Aorta (tissue), 5 donors: ENCODE data around the gene FMNL1. TPM values are rescaled to one million over a fixed set of nuclear protein-coding genes. Genes with fewer than 3 reads are reported as not detected.

Source experiments
- ATAC-seq: fragments of 200-7000 bp; cut with Tn5 transposase; one replicate; pipeline ENCODE4 v1.9.1; 2022; ENCODE audit warnings: moderate library complexity; ENCODE audit not compliant: low FRiP score
- DNase-seq, 2 donors: peaks; one replicate each; pipeline ENCODE4 v3.0.0-alpha.2; 2020
- H3K27ac ChIP-seq, 2 donors: one replicate each; pipeline ENCODE4 v1.5.1; 2013; ENCODE audit warnings: low read length in 2 of 2, mild to moderate bottlenecking in 2 of 2, moderate library complexity in 2 of 2, control low read depth in 1 of 2, inconsistent platforms in 1 of 2, low read depth in 1 of 2
- H3K27me3 ChIP-seq, 2 donors: one replicate each; pipeline ENCODE4 v1.6.1; 2013; ENCODE audit warnings: control low read depth in 1 of 2, low read length in 1 of 2, mild to moderate bottlenecking in 1 of 2, moderate library complexity in 1 of 2; ENCODE audit not compliant: insufficient read depth in 2 of 2, control insufficient read depth in 1 of 2
- H3K36me3 ChIP-seq, 2 donors: one replicate each; pipeline ENCODE4 v1.6.1; 2013; ENCODE audit warnings: control low read depth in 1 of 2, low read length in 1 of 2, mild to moderate bottlenecking in 1 of 2; ENCODE audit not compliant: insufficient read depth in 2 of 2, control insufficient read depth in 1 of 2
- H3K4me1 ChIP-seq, 2 donors: one replicate each; pipeline ENCODE4 v1.6.1; 2013; ENCODE audit warnings: low read length in 2 of 2, control low read depth in 1 of 2, mild to moderate bottlenecking in 1 of 2, moderate library complexity in 1 of 2; ENCODE audit not compliant: insufficient read depth in 2 of 2, control insufficient read depth in 1 of 2
- H3K4me3 ChIP-seq, 2 donors: one replicate each; pipeline ENCODE4 v1.5.1; 2013; ENCODE audit warnings: low read length in 2 of 2, control low read depth in 1 of 2, mild to moderate bottlenecking in 1 of 2
- H3K9me3 ChIP-seq: one replicate; pipeline ENCODE4 v1.6.1; 2013; ENCODE audit warnings: mild to moderate bottlenecking, low read length; ENCODE audit not compliant: control insufficient read depth
- WGBS, 2 donors: extraction: QIAGEN DNeasy Blood & Tissue Kit; methylation state at CpG; one replicate each; pipeline ENCODE4 v1.1.7; 2013; 5-methylcytosine and 5-hydroxymethylcytosine counted together
- intact Hi-C, 2 donors: fragments of 100-400 bp; cut with DNase I; formaldehyde crosslinking; loops; one replicate each; pipeline versions ENCODE4 v1.14.2 to v1.15.0; 2022
- polyA plus RNA-seq, 2 donors: library from polyadenylated mRNA; stranded (reverse); fragments of 200-250 nt; gene quantifications; one replicate each; pipeline ENCODE4 v1.2.3, GENCODE V29; 2013
- total RNA-seq, 2 donors: library from RNA; stranded (reverse); fragmentation: NEBNext Ultra II Directional; extraction: Animal tissue kit (Norgen Biotek cat#: 25700); gene quantifications; one replicate each; pipeline ENCODE4 v1.2.1, GENCODE V29; 2021
- donor health status: healthy with polysubstance abuse.
- donor health status: Bipolar disorder and iron deficiency.
- donor health status: DM: no; HTN: no; CAD: no.
- donor health status: DM: no; HTN: no; CAD: no.
- donor health status: DM: yes; HTN: yes; CAD: no.

Gene FMNL1
- total and polyA plus RNA-seq, 4 donors: 2.2 to 51.7 (median 18.0) TPM

DNA sequence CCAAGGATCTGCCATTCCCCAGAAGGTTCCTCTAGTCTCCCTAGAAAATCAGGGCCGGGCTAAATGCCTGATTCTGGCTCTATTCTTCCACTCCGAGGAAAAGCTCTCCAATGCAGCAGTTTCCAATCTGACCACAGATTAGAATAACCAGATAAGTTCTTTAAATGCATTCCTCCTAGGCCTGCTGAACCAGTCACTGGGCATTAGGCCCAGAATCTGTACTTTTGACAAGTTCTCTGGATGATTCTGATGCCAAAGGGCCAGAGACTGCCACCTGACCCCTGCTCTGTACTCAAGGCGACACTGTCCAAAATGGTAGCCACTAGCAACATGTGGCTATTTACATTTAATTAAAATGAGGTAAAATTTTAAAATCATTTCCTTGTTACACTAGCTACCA, 72.8 kb downstream of the FMNL1 start:
- Histone ChIP-seq H3K9me3 (no peaks in the 10 kb centered on the region), H3K4me3 (no peak overlapping the region), H3K4me1 (peaks cover 8 to 16% of the 10 kb centered on the region in 2 donors), H3K27ac (peak overlapping the region; percentile 10 to 96), H3K27me3 (no peaks in the 10 kb centered on the region), H3K36me3 (peaks cover 0 to 2% of the 10 kb centered on the region in 2 donors)
- ATAC-seq: peak; percentile 63
- peak; percentile 49 to 69 for DNase-seq
- WGBS, 2 donors: 4% methylated on average over 3 of the region's 3 CpGs
- intact Hi-C loops: loop anchor here in 1 of 2 donors (5.0 kb wide), 1 partner anchor 78 kb away; no protein-coding TSS in a partner anchor

DNA sequence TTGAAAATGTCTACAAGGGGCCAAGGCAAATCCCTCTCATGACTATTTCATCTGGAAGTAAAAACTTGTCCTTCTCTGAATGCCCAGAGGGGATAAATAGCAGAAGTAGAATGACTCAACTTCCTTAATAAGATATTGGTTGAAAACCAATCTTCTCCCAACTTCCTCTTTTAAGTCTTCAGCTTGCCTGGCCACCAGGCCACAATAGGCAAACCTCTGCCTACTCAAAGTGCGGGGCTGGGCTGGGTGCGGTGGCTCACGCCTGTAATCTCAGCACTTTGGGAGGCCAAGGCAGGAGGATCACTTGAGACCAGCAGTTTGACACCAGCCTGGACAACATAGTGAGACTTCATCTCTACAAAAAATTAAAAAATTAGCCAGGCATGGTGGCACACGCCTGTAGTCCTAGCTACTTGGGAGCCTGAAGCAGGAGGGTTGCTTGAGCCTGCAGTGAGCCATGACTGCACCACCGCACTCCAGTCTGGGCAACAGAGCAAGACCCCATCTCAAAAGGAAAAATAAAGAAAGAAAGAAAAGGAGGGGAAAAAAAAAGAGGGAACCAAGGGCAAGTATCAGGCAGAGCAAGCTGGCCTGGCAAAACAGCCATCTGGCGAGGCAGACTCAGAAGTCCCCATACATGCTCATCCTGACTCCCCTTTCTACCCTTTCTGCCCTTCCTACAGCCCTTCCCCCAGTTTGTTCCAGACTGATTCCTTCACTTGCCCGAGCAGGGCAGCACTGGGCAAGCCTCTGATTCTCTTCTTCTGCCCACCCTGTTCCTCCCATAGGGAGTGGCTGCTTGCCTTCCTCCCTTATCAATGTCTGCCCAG, 74.5 kb downstream of the FMNL1 start:
- intact Hi-C loops: no loop called here
- no peak overlapping the region for H3K27ac ChIP-seq
- peak; percentile 73 to 75 for DNase-seq

DNA sequence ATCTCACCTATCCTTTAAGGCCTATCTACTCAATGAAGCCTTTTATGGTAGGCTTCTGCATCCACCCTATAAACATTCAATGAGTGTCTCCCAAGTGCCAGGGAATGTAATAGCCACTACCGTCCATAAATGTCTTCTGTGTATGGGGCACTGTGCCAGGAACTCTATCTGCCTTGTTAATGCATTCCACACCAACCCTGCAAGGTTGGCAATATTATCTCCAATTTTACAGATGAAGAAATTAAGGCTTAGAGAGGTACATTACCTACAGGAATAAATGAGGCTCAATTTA, 75.1 kb downstream of the FMNL1 start:
- ATAC-seq (no peak), DNase-seq (no peak)
- WGBS, 2 donors: 5 to 7% methylated on average over 1 of the region's 1 CpG
- Histone ChIP-seq H3K27me3 (no peaks in the 10 kb centered on the region), H3K27ac (no peak overlapping the region), H3K4me3 (no peak overlapping the region), H3K9me3 (no peaks in the 10 kb centered on the region), H3K36me3 (no peaks in the 10 kb centered on the region), H3K4me1 (peaks cover 8 to 16% of the 10 kb centered on the region in 2 donors)
- intact Hi-C loops: no loop called here

More for the DNA sequence above, 74.5 kb downstream of the FMNL1 start:
- 94 to 95% methylated on average over 7 of the region's 7 CpGs for WGBS, 2 donors
- no peaks in the 10 kb centered on the region for H3K27me3 ChIP-seq
- ATAC-seq: no peak
- H3K4me1 ChIP-seq: peaks cover 8 to 16% of the 10 kb centered on the region in 2 donors
- H3K36me3 ChIP-seq: no peaks in the 10 kb centered on the region
- no peak overlapping the region for H3K4me3 ChIP-seq
- H3K9me3 ChIP-seq: no peaks in the 10 kb centered on the region

Other genes starting within 250 kb of the FMNL1 start
- 10 to 100 TPM; 22.7 to 33.1 TPM for gene DCAKD, start 170.3 kb upstream of the FMNL1 start, total RNA-seq
- 10 to 100 TPM; 14.5 to 20.1 TPM for gene DCAKD, start 170.3 kb upstream of the FMNL1 start, polyA plus RNA-seq
- gene NMT1, start 160.6 kb upstream of the FMNL1 start, total RNA-seq: 100 to 1,000 TPM; 103 to 104 TPM
- gene NMT1, start 160.6 kb upstream of the FMNL1 start, polyA plus RNA-seq: 100 to 1,000 TPM in 1 of 2 donors, 10 to 100 TPM in 1; 33.8 to 124 TPM
- 10 to 100 TPM; 94.6 to 97.4 TPM for gene PLCD3, start 89.4 kb upstream of the FMNL1 start, total RNA-seq
- gene PLCD3, start 89.4 kb upstream of the FMNL1 start, polyA plus RNA-seq: 10 to 100 TPM; 22.8 to 93.8 TPM
- 10 to 100 TPM; 16.1 to 23.4 TPM for gene ACBD4, start 86.2 kb upstream of the FMNL1 start, total RNA-seq
- 10 to 100 TPM; 68.6 to 69.7 TPM for gene ACBD4, start 86.2 kb upstream of the FMNL1 start, polyA plus RNA-seq
- gene HEXIM1, start 73.4 kb upstream of the FMNL1 start, total RNA-seq: 10 to 100 TPM; 48.7 to 64.0 TPM
- gene HEXIM1, start 73.4 kb upstream of the FMNL1 start, polyA plus RNA-seq: 10 to 100 TPM; 40.8 to 62.6 TPM
- 1 to 10 TPM; 2.7 to 6.0 TPM for gene HEXIM2, start 60.0 kb upstream of the FMNL1 start, total RNA-seq
- gene HEXIM2, start 60.0 kb upstream of the FMNL1 start, polyA plus RNA-seq: 1 to 10 TPM; 4.4 to 10.0 TPM
- not detected for gene SPATA32, start 40.2 kb downstream of the FMNL1 start, total RNA-seq
- not detected for gene SPATA32, start 40.2 kb downstream of the FMNL1 start, polyA plus RNA-seq
- 10 to 100 TPM; 10.6 to 19.7 TPM for gene MAP3K14, start 95.1 kb downstream of the FMNL1 start, total RNA-seq
- 1 to 10 TPM; 5.9 to 6.0 TPM for gene MAP3K14, start 95.1 kb downstream of the FMNL1 start, polyA plus RNA-seq
- 10 to 100 TPM; 17.8 to 41.0 TPM for gene ARHGAP27, start 211.0 kb downstream of the FMNL1 start, total RNA-seq
- gene ARHGAP27, start 211.0 kb downstream of the FMNL1 start, polyA plus RNA-seq: 1 to 10 TPM; 5.4 to 9.4 TPM